Measurements from ENCODE around the gene DNER. TPM values are rescaled to one million over a fixed set of nuclear protein-coding genes. Genes with fewer than 3 reads are reported as not detected.

The DNER gene
- total RNA-seq, 3 donors from 2014 or later = 0.55 to 8.4 (median 0.99) TPM

GRCh38 chr2:229371086-229371485 lies 343.3 kb downstream of the DNER start:
- no peaks in the 10 kb centered on the region for H3K36me3 ChIP-seq (ENCODE audit: low read depth)
- no peak for DNase-seq
- no peaks in the 10 kb centered on the region for H3K9me3 ChIP-seq
- no peak overlapping the region for H3K4me3 ChIP-seq
- intact Hi-C loops (cut with DNase I, micrococcal nuclease) = no loop called here
- no peak for ATAC-seq
- TF ChIP-seq, protein P1, sequence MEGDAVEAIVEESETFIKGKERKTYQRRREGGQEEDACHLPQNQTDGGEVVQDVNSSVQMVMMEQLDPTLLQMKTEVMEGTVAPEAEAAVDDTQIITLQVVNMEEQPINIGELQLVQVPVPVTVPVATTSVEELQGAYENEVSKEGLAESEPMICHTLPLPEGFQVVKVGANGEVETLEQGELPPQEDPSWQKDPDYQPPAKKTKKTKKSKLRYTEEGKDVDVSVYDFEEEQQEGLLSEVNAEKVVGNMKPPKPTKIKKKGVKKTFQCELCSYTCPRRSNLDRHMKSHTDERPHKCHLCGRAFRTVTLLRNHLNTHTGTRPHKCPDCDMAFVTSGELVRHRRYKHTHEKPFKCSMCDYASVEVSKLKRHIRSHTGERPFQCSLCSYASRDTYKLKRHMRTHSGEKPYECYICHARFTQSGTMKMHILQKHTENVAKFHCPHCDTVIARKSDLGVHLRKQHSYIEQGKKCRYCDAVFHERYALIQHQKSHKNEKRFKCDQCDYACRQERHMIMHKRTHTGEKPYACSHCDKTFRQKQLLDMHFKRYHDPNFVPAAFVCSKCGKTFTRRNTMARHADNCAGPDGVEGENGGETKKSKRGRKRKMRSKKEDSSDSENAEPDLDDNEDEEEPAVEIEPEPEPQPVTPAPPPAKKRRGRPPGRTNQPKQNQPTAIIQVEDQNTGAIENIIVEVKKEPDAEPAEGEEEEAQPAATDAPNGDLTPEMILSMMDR (IDR thresholded peaks at IDR 0.05) = no peak
- no peaks in the 10 kb centered on the region for H3K4me1 ChIP-seq (ENCODE audit: low read depth)

GRCh38 chr2:229370509-229370908 lies 343.8 kb downstream of the DNER start:
- TF ChIP-seq, protein P1 (IDR thresholded peaks at IDR 0.05) = no peak
- H3K4me1 ChIP-seq (ENCODE audit: low read depth) = no peaks in the 10 kb centered on the region
- ATAC-seq (no peak), DNase-seq (no peak)
- intact Hi-C loops (cut with DNase I, micrococcal nuclease) = no loop called here
- H3K9me3 ChIP-seq = no peaks in the 10 kb centered on the region
- H3K36me3 ChIP-seq (ENCODE audit: low read depth) = no peaks in the 10 kb centered on the region
- H3K4me3 ChIP-seq = no peak overlapping the region

GRCh38 chr2:229363185-229363814 lies 351.1 kb downstream of the DNER start:
- ATAC-seq (no peak), DNase-seq (no peak)
- Histone ChIP-seq H3K36me3 (ENCODE audit: low read depth) (no peaks in the 10 kb centered on the region), H3K4me1 (ENCODE audit: low read depth) (no peaks in the 10 kb centered on the region), H3K4me3 (no peak overlapping the region), H3K9me3 (no peaks in the 10 kb centered on the region)
- intact Hi-C loops (cut with DNase I, micrococcal nuclease) = no loop called here
- TF ChIP-seq, protein P1 (IDR thresholded peaks at IDR 0.05) = no peak

- H3K9me3 ChIP-seq = no peaks in the 10 kb centered on the region
- no peak for DNase-seq
- intact Hi-C loops (cut with DNase I, micrococcal nuclease) = no loop called here
- TF ChIP-seq, protein P1 (IDR thresholded peaks at IDR 0.05) = no peak
- ATAC-seq = no peak
- no peaks in the 10 kb centered on the region for H3K4me1 ChIP-seq (ENCODE audit: low read depth)
- no peaks in the 10 kb centered on the region for H3K36me3 ChIP-seq (ENCODE audit: low read depth)
- H3K4me3 ChIP-seq = no peak overlapping the region
These were observed 363.5 kb downstream of the DNER start for GRCh38 chr2:229350883-229351282.

- ATAC-seq = no peak
- no peaks in the 10 kb centered on the region for H3K4me1 ChIP-seq (ENCODE audit: low read depth)
- H3K9me3 ChIP-seq = no peaks in the 10 kb centered on the region
- TF ChIP-seq, protein P1 (IDR thresholded peaks at IDR 0.05) = no peak
- no peak for DNase-seq
- intact Hi-C loops (cut with DNase I, micrococcal nuclease) = no loop called here
- no peak overlapping the region for H3K4me3 ChIP-seq
- no peaks in the 10 kb centered on the region for H3K36me3 ChIP-seq (ENCODE audit: low read depth)
These were observed 364.1 kb downstream of the DNER start for GRCh38 chr2:229350117-229350805.
